HPDE6-E6E7 (cell line): Measurements from ENCODE around the gene RASL11A.
"Not testable (repeated sequence)": the region's sequence is repeated elsewhere in the genome, so short reads cannot be mapped to it uniquely, and the experiment has no call there.

ENCODE experiments used
- DNase-seq: peaks from one replicate; pipeline ENCODE4 v3.0.0; 2011; ENCODE audit warnings: missing footprints; ENCODE audit errors: extremely low spot score

RASL11A gene

DNA sequence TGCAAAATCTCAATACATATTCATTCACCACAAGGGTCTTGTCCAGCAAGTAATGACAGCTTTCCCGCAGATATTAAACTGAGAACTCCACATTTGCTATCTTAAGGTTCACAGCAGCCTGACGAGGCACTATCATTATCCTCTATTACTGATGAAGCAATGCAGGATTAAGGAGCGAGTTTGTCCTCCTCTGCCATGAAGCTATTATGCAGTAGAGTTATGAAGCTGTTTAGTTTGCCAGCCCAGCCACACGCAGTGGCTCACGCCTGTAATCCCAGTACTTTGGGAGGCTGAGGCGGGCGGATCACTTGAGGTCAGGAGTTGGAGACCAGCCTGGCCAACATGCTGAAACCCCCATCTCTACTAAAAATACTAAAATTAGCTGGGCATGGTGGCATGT lies 29.8 kb downstream of the RASL11A start:
- not testable (repeated sequence) for DNase-seq

DNA sequence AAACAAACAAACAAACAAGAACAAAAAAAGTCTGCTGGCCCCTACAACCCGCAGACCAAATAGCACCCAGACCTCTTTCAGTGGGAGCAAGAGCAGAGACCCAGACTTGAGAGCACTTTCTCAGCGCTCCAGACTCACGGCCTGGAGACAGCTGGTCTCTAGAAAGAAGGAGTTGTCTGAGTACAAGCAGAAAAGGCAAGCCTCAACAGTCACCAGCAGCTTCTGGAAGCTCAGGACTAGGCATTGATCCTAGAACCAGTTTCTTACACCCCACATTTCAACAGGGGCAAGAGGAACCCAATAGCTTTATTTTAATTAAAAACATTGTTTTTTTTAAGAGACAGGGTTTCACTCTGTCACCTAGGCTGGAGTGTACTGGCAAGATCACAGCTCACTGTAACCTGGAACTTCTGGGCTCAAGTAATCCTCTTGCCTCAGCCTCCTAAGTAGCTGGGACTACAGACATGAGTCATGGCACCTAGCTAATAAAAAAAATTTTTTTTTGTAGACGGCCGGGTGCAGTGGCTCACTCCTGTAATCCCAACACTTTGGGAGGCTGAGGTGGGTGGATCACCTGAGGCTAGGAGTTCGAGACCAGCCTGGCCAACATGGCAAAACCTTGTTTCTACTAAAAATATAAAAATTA lies 30.4 kb downstream of the RASL11A start:
- no peak for DNase-seq

- no peak for DNase-seq
Observed at GRCh38 chr13:27302643-27303262, 32.1 kb downstream of the RASL11A start.

DNA sequence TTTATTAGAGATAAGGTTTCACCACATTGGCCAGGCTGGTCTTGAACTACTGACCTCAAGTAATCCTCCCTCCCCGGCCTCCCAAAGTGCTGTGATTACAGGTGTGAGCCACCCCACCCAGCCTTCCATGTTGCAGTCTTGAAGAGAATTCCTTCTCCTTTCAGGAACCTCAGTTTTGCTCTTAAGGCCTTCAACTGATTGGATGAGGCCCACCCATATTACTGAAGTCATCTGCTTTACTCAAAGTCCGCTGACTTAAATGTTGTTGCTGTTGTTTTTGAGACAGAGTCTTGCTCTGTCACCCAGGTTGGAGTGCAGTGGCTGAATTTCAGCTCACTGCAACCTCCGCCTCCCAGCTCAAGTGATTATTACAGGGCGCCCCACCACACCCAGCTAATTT lies 33.5 kb downstream of the RASL11A start:
- DNase-seq, result no peak

DNA sequence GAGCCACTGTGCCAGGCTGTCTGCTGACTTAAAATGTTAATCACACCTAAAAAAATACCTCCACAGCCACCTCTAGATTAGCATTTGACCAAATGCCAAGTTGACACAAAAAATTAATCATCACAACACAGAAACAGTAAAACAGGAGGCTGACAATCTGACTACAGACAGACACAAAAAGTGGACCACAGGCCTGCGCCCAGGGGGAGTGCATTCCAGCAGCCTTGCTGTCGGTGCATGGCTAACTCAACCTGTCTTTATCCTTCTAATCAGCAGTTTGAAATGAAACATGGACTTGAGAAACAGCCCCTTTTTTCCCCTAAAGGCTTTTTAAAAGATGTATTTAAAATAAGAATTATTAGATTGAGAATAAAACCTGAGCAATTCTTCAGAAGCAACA lies 34.0 kb downstream of the RASL11A start:
- no peak for DNase-seq

DNA sequence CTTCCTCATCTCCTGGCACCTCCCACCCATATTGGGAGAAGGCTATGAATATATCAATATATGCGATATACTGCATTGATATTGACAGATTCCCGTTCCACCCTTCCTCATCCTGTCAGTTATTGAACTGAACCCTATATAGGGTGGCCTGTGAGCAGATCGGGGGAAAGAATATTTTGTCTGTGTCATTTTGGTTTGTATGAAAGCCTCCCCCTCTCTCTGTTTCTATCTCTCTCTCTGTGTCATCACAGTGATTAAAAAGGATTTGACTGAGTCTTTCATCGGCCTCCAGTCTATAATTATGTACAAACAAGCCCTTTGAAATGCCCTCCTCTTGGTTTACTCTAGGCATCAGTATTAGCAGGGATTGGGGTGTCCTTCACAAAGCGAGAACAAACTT lies 35.7 kb downstream of the RASL11A start:
- no peak for DNase-seq

GRCh38 chr13:27308941-27309340 lies 38.3 kb downstream of the RASL11A start:
- DNase-seq, result no peak

DNA sequence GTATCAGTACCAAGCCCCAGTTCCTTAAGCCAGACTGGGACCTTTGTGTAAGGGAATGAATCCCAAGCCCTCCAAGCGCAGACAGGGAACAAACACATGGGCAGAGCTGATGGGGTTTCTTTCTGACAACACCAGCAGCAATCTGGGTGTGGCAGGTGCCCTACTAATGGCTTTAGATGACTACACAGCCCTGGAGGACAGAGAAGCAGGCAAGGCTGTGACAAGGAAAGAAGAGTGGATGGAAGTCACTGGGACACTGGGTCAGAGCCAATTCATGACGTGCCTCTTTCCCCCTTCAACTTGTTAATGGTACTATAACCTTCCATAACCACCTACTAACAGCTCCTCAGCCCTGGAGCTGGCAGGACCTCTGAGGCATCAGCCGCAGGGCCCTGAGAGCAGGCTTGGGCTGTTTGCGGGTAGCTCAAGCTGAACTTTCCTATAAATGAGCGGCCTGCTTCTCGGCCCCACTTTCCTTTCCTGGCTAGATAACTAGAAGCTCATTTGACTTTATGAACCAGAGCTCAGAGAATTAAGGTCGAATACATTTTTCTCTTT lies 38.9 kb downstream of the RASL11A start:
- DNase-seq, result no peak

- no peak for DNase-seq
Observed at GRCh38 chr13:27309967-27310598, 39.5 kb downstream of the RASL11A start.

DNA sequence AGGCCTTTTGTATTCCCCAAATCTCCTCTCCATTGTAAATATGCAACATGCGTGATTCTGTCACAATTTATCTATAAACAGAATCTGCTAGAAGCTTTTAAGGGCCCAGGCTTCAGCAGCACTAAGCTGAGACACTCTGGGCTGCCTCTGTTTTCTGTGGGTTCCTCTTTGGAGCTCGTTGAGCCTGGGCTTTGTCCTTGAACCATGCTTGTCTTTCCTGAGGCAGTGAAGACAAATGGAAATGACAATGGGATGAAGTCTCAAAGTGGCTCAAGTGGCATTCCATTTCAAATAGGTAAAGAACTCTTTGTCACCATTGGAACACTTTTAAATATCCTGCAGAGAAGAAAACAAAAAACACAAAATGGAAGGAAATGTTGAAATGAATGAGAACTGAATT lies 40.3 kb downstream of the RASL11A start:
- no peak for DNase-seq

DNA sequence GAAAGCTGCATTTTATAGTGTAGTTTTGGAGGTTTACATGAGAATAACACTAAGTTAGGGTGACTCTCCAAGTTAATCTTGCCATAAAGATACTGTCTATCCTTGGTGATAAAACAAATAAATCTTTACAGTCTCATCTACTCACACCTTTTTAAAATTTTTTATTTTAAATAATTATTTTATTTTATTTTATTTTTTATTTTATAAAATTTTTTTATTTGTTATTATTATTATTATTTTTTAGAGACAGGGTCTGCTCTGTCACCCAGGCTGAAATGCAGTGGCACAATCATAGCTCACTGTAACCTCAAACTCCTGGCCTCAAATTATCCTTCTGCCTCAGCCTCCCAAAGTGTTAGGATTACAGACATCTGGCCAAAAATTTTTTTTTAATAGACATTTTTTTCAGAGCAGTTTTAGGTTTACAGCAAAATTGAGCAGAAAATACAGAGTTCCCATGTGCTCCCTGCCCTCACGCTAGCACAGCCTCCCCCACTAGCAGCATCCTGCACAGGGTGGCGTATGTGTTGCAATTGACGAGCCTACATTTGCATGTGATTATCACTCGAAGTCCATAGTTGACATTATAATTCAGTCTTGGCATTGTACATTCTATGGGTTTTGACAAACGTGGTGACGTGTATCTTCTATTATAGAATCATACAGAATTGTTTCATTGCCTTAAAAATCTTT lies 41.0 kb downstream of the RASL11A start:
- no peak for DNase-seq

- no peak for DNase-seq
Observed at GRCh38 chr13:27313770-27314169, 43.1 kb downstream of the RASL11A start.

- DNase-seq, result no peak
Observed at GRCh38 chr13:27319404-27319803, 48.8 kb downstream of the RASL11A start.

GRCh38 chr13:27321468-27322431 lies 51.1 kb downstream of the RASL11A start:
- no peak for DNase-seq

GRCh38 chr13:27322443-27322842 lies 51.8 kb downstream of the RASL11A start:
- not testable (repeated sequence) for DNase-seq
